K562 (cell line): ENCODE results near the gene SELENOW. TPM values are rescaled to one million over a fixed set of nuclear protein-coding genes. Genes with fewer than 3 reads are reported as not detected.

ENCODE experiments used
- ADNP ChIP-seq: fragments of 200-800 bp; sonication (Bioruptor generic); IDR thresholded peaks from 2 replicates; pipeline ENCODE4 v1.6.1; 2016; ENCODE audit warnings: missing genetic modification characterization, missing compliant biosample characterization
- BRCA1 ChIP-seq, 2 experiments: fragments of 450-650 bp in 1 of 2; sonication (generic) in 1 of 2; formaldehyde crosslinking in 1 of 2; IDR thresholded peaks; 2 replicates each; pipeline versions ENCODE4 v1.5.0 to v1.6.1; 2017 to 2020; ENCODE audit warnings: mild to moderate bottlenecking in 1 of 2, missing genetic modification reagents in 1 of 2
- CAMTA2 ChIP-seq: fragments of 250-450 bp; sonication (Bioruptor Pico); conservative IDR thresholded peaks from 2 replicates; pipeline ENCODE4 v1.5.1; 2022
- CTBP1 ChIP-seq: fragments of 450-650 bp; IDR thresholded peaks from 2 replicates; pipeline ENCODE4 v1.6.1; 2016; ENCODE audit warnings: borderline replicate concordance
- DNMT1 ChIP-seq: fragments of 450-650 bp; IDR thresholded peaks from 2 replicates; pipeline ENCODE4 v1.6.1; 2016; ENCODE audit warnings: antibody characterized with exemption, mild to moderate bottlenecking
- FOXP4 ChIP-seq: sonication (generic); formaldehyde crosslinking; IDR thresholded peaks from 2 replicates; pipeline ENCODE4 v1.8.0; 2022; ENCODE audit warnings: mild to moderate bottlenecking, missing genetic modification reagents, borderline replicate concordance
- GTF2B ChIP-seq: IDR thresholded peaks from 2 replicates; pipeline ENCODE4 v1.6.1; 2011; ENCODE audit not compliant: insufficient read length; ENCODE audit errors: extremely low read depth
- KAT8 ChIP-seq: fragments of 450-650 bp; IDR thresholded peaks from 2 replicates; pipeline ENCODE4 v1.6.1; 2016; ENCODE audit warnings: low read depth, mild to moderate bottlenecking
- NCOA6 ChIP-seq: fragments of 450-650 bp; IDR thresholded peaks from 2 replicates; pipeline ENCODE4 v1.6.1; 2017; ENCODE audit warnings: mild to moderate bottlenecking
- NFYB ChIP-seq: IDR thresholded peaks from 2 replicates; pipeline ENCODE4 v1.6.1; 2011; ENCODE audit warnings: mild to moderate bottlenecking, moderate library complexity; ENCODE audit not compliant: insufficient read length; ENCODE audit errors: extremely low read depth
- NR2C1 ChIP-seq, 2 experiments: fragments of 450-650 bp; IDR thresholded peaks; 2 replicates each; pipeline ENCODE4 v1.6.1; 2017; ENCODE audit warnings: mild to moderate bottlenecking in 2 of 2, antibody characterized with exemption in 1 of 2, inconsistent platforms in 1 of 2, missing compliant biosample characterization in 1 of 2, missing genetic modification characterization in 1 of 2
- NR4A1 ChIP-seq, 2 experiments: fragments of 250-450 bp in 1 of 2; fragments of 450-650 bp in 1 of 2; sonication (Bioruptor Pico) in 1 of 2; IDR thresholded peaks; 2 replicates each; pipeline versions ENCODE4 v1.4.0 to v1.6.1; 2016 to 2020; ENCODE audit warnings: mild to moderate bottlenecking in 2 of 2, missing compliant biosample characterization in 1 of 2, missing genetic modification characterization in 1 of 2, moderate library complexity in 1 of 2
- SIRT6 ChIP-seq: IDR thresholded peaks from one replicate; pipeline ENCODE4 v1.6.1; 2012; ENCODE audit warnings: low read depth, mild to moderate bottlenecking, control low read depth, inconsistent platforms, low read length, moderate library complexity
- ZC3H4 ChIP-seq: sonication (generic); formaldehyde crosslinking; IDR thresholded peaks from 2 replicates; pipeline ENCODE4 v1.9.0; 2021; ENCODE audit warnings: missing genetic modification reagents, borderline replicate concordance
- ZFP30 ChIP-seq: fragments of 250-450 bp; sonication (Bioruptor Pico); IDR thresholded peaks from 2 replicates; pipeline ENCODE4 v1.8.0; 2022; ENCODE audit warnings: moderate library complexity, mild to moderate bottlenecking, inconsistent platforms, borderline replicate concordance
- ZNF232 ChIP-seq: sonication (generic); formaldehyde crosslinking; IDR thresholded peaks from 2 replicates; pipeline ENCODE4 v1.8.0; 2022; ENCODE audit warnings: mild to moderate bottlenecking, missing genetic modification reagents
- ZNF354B ChIP-seq: fragments of 250-450 bp; sonication (Bioruptor Pico); IDR thresholded peaks from 2 replicates; pipeline ENCODE4 v1.4.0; 2020
- ZNF583 ChIP-seq: fragments of 250-450 bp; sonication (Bioruptor Pico); IDR thresholded peaks from 2 replicates; pipeline ENCODE4 v1.4.0; 2020
- ZNF609 ChIP-seq: sonication (generic); formaldehyde crosslinking; IDR thresholded peaks from 2 replicates; pipeline ENCODE4 v1.8.1; 2023; ENCODE audit warnings: missing genetic modification reagents, mild to moderate bottlenecking, borderline replicate concordance
- ZNF77 ChIP-seq: fragments of 250-450 bp; sonication (Bioruptor Pico); IDR thresholded peaks from 2 replicates; pipeline ENCODE4 v1.5.0; 2020
- polyA plus RNA-seq, 8 experiments: library from polyadenylated mRNA; depleted of rRNA in 4 of 8; stranded (reverse) in 5 of 8; unstranded in 3 of 8; fragments of >200 nt; fragmentation: Nextera tagmentation in 2 of 8; fragmentation: Illumina TruSeq in 1 of 8; extraction: Ambion mirVana in 2 of 8; extraction: Trizol in 1 of 8; gene quantifications; 2 replicates each; pipeline versions ENCODE4 v1.2.1 to v1.2.3, GENCODE V29; 2011 to 2014; ENCODE audit warnings: inconsistent platforms in 1 of 8, missing spikeins in 1 of 8
- total RNA-seq, 7 experiments: library from RNA; depleted of rRNA in 6 of 7; stranded (reverse); fragments of >200 nt in 6 of 7; fragmentation: Illumina TruSeq in 2 of 7; extraction: Trizol in 2 of 7; gene quantifications; 2 replicates each; pipeline versions ENCODE4 v1.2.1 to v1.2.3, GENCODE V29; 2011 to 2021; ENCODE audit warnings: low replicate concordance in 1 of 7

Gene SELENOW
- total and polyA plus RNA-seq, 9 of the 15 experiments (the other 6 are each of a cell fraction or from before 2014, with no cell fraction given), result 91.9 to 279 (median 156) TPM

- TF ChIP-seq SIRT6, result no peak
- no peak; the same call in 1 of the 2 replicates for TF ChIP-seq NR4A1 (CRISPR knock-in tag; IDR thresholded peaks at IDR 0.05)
- no peak for TF ChIP-seq NR4A1 (tag; IDR thresholded peaks at IDR 0.05)
- TF ChIP-seq BRCA1 (IDR thresholded peaks at IDR 0.05), result no peak
- no peak for TF ChIP-seq BRCA1 (CRISPR knock-in tag; IDR thresholded peaks at IDR 0.05)
- TF ChIP-seq ZFP30 (CRISPR knock-in tag), result no peak
- no peak for TF ChIP-seq ADNP (tag)
- peak; percentile 87 for TF ChIP-seq NR2C1 (IDR thresholded peaks at IDR 0.05)
- TF ChIP-seq NR2C1 (tag; IDR thresholded peaks at IDR 0.05), result peak; percentile 86
- TF ChIP-seq DNMT1, result no peak
- no peak for TF ChIP-seq CAMTA2 (CRISPR knock-in tag)
- peak; percentile 26; the same call in 1 of the 2 replicates for TF ChIP-seq CTBP1
- no peak for TF ChIP-seq NCOA6
- no peak for TF ChIP-seq ZNF609 (CRISPR knock-in tag)
- no peak for TF ChIP-seq FOXP4
- no peak for TF ChIP-seq ZNF77 (CRISPR knock-in tag)
- no peak for TF ChIP-seq ZC3H4
- peak; percentile 14; the same call in 1 of the 2 replicates for TF ChIP-seq ZNF583 (CRISPR knock-in tag)
- no peak for TF ChIP-seq ZNF354B
- TF ChIP-seq NFYB, result no peak
- 0 out of 2 replicates have a peak, but pooled peaks have one; percentile 43 for TF ChIP-seq KAT8
- TF ChIP-seq GTF2B, result peak; percentile 66
- no peak for TF ChIP-seq ZNF232 (CRISPR knock-in tag)
Observed at GRCh38 chr19:47745010-47745901, 33.2 kb upstream of the SELENOW start, which contains the start of gene NOP53 (continued).
